Measurements from ENCODE around the gene IGFL4.

GRCh38 chr19:46077815-46078167 is 37.0 kb upstream of the IGFL4 start:
- peak; percentile 66 for TF ChIP-seq CTCF (conservative IDR thresholded peaks at IDR 0.05)
- no peak for TF ChIP-seq ZFX (IDR thresholded peaks at IDR 0.05)
